Brain pericyte (primary cell): Measurements from ENCODE around the gene TYW1B.
"Not testable (repeated sequence)": the region's sequence is repeated elsewhere in the genome, so short reads cannot be mapped to it uniquely, and the experiment has no call there.

Source experiments
- DNase-seq: peaks from one replicate; pipeline ENCODE4 v3.0.0-alpha.2; 2012; ENCODE audit warnings: low read depth, low spot score

TYW1B gene

DNA sequence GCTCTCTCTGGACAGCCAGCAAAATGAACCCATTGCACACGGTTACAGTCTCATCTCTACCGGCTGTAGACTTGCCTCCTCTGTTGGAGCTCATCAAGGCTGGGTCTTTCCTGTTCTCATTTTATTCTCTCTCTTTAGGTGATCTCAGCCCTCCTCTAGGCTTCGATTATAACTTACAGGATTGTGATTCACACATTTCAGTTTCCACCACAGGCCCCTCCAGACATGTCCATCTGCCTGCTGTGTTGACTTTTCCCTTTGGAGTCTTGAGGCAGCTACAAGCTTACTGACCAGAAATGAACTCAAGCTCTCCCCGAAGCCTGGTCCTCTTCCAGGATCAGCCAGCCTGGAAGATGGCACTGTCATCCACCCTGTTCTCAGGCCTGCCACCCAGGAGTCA lies 268.5 kb downstream of the TYW1B start:
- DNase-seq, result not testable (repeated sequence)

DNA sequence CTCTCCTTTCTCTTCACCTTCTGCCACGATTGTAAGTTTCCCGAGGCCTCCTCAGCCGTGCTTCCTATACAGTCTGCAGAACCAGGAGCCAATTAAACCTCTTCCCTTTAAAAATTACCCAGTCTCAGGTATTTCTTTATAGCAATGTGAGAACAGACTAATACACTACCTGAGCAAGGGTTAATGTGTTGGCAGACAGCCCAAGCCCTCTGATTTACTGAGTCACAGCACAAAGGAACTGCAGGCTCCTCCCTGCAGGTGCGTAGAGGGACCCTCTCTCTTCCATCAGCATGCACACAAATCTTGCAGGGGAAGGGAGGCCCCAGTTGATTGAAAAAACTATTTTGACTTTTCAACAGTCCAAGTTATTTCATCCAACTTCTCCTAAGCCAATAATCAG lies 271.3 kb downstream of the TYW1B start:
- DNase-seq, result not testable (repeated sequence)

DNA sequence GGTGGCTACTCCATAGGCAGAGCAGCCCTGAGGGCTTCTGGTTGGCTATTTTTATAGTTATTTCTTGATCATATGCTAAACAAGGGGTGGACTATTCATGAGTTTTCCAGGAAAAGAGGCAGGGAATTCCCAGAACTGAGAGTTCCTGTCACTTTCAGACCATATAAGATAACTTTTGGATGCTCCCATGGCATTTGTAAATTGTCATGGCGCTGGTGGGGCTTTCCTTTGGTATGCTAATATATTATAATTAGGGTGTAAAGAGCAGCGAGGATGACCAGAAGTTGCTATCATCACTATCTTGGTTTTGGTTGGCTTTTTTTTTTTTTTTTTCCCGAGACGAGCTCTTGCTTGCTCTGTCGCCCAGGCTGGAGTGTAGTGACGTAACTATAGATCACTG lies 272.8 kb downstream of the TYW1B start:
- not testable (repeated sequence) for DNase-seq

DNA sequence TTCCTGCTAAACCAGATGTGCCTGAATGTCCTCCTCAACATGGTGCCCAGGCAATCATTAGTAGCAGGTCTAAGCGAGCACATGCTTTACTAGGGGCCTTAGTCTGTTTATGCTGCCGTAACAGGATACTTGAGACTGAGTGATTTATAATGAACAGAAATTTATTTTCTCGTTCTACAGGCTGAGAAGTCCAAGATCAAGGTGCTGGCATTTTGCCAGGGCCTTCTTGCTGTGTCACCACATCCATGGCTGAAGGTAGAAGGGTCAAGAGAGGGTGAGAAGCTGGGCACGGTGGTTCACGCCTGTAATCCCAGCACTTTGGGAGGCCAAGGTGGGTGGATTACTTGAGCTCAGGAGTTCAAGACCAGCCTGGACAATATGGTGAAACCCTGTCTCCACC lies 273.6 kb downstream of the TYW1B start:
- not testable (repeated sequence) for DNase-seq

DNA sequence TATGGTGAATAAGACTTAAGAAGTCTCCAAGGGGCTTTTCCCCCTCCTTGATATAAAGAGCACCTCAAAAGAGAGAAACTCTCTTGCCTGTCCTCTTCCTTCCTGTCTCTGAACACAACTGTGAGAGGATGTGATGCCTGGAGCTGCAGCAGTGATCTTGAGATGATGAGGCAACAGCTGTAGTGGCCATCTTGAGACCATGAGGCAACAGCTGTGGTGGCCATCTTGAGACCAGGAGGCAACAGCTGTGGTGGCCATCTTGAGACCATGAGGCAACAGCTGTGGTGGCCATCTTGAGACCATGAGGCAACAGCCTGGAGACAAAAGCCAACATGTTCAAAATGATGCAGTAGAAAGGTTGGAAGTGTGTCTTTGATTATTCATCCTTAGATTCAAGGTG lies 277.5 kb downstream of the TYW1B start:
- DNase-seq, result peak; percentile 3

DNA sequence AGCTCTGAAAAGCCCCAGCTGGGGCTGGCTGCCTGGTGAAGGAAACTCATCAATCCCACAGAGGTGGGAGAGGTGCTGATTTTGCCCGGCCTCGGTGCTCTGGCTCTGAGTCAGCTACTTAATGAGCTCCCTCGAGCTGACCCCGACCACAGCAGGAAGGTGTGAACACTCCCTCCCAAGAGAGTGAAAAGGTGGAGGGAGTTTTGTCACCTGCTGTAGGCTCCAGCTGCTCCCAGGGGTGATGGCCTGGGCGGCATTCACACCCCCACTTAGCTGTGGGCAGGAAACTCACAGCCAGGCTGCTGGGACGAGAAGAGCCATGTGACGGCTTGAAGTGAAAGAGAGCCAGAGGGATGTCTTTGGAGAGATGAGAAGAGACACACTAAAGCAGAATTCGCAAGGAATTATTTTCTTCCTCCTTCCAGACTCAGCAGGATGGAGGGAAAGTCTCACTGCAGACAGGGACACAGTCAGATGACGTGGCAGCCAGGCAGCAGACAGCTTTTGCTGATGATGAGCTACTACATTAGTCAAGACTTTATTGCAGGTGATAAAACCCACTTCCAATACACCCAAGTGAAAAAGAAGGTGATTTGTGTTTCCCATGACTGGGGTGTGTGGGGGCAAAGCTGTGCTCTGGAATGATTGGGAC lies 281.3 kb downstream of the TYW1B start:
- DNase-seq, result not testable (repeated sequence)

DNA sequence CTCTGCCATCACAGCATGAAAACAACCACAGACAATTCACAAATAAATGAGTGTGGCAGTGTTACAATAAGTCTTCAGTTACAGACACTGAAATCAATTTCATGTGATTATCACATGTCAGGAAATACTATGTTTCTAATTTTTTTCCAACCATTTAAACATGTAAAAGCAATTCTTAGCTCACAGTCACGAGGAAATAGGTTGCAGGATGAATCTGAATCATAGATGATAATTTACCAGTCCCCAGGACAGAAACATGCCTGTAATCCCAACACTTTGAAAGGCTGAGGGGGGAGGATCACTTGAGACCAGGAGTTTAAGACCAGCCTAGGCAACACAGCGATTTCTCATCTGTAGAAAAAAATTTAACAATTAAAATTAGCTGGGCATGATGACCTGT lies 283.5 kb downstream of the TYW1B start:
- DNase-seq, result not testable (repeated sequence)

DNA sequence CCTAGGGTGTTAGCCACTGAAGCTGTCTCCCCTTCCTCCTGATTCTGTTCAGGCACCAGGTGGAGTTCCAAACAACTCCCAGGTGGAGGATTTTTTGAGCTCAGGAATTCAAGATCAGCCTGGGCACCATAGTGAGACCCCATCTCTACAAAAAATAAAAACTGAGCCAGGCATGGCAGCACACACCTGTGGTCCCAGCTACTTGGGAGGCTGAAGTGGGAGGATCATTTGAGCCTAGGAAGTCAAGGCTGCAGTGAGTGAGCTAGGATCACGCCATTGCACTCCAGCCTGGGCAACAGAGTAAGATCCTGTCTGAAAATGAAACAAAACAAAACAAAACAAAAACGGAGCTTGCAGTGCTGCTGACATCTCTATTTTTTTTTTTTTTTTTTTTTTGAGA lies 287.1 kb downstream of the TYW1B start:
- no peak for DNase-seq

DNA sequence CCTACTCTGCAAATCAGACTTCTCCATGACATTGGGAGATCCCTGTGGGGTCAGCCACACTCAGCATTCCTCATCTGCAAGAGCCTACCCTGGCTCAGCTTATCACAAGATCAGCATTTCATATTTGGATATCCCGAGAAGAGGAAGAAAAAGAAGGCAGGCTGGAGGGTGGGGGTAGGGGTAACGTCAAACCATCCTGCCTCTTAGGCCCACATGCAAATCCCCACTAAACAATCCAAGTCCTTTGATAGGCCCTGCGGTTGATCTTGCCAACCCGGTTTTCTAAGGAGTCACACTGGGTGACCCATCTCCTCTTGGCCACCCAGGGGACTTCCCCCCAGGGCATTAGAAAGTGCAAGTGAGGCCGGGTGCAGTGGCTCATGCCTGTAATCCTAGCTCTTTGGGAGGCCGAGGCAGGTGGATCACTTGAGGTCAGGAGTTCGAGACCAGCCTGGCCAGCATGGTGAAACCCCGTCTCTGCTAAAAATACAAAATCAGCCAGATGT lies 287.8 kb downstream of the TYW1B start:
- DNase-seq, result no peak

DNA sequence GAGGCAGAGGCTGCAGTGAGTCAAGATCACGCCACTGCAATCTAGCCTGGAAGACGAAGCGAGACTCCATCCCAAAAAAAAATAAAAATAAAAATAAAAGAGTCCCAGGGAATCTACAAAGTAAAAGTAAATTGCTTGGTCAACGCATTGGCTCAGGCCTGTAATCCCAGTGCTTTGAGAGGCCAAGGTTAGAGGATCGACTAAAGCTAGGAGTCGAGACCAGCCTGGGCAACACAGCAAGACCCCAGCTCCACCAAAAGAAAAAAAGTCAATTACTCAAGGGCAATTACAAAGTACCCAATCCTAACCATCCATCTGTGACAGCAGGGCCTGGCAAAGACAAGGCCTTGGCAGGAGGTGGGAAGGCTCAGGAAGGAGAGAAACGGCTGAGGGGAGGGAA lies 288.3 kb downstream of the TYW1B start:
- no peak for DNase-seq

DNA sequence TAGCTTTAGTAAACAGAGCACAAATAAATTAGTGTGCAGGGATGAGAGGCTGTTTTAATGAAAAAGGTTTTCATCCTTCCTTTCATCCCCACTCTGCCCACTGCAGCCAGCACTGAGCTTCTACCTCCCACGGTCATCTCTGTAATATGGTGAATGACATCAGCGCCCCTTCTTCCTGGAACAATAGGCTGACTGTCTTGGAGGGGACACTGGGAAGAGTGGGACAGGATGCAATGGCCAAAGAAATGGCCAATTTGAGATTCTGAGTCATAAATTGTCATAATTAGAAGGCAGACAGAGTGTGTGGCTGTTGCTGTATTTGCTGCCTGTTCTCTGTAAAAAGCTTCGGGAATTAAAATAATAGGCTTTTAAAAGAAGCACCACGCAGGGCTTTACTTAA lies 289.1 kb downstream of the TYW1B start:
- no peak for DNase-seq

DNA sequence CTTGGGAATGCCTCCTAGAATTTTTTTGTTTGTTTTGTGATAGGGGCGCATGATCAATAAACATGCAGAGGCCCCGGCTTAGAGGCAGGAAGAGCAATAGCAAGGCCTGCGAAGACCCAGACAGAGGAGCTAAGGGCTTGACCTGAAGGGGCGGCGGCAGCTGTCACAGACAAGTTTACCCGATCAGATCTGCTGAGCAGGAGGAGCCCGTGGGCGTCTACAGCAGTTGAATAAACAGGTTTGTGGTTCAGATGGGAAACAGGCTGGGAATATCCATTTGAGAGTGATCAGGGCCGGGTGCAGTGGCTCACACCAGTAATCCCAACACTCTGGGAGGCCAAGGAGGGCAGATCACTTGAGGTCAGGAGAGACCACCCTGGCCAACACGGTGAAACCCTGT lies 289.9 kb downstream of the TYW1B start:
- no peak for DNase-seq

DNA sequence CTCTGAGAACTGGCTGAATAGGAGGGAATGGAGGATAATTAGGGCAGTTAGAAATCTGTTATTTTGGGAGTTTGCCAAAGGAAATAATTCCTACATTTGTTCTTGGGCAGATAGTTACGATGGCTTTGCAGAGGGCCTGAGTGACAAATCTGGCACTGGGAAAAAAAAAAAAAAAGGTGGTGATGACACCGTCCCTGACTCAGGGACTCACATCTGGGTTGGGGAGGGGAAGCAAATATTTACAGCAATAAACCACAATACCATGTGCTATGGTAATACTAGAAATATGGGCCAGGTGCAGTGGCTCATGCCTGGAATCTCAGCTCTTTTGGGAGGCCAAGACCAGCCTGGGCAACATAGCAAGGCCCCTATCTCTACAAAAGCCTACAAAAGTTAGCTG lies 292.0 kb downstream of the TYW1B start:
- not testable (repeated sequence) for DNase-seq

DNA sequence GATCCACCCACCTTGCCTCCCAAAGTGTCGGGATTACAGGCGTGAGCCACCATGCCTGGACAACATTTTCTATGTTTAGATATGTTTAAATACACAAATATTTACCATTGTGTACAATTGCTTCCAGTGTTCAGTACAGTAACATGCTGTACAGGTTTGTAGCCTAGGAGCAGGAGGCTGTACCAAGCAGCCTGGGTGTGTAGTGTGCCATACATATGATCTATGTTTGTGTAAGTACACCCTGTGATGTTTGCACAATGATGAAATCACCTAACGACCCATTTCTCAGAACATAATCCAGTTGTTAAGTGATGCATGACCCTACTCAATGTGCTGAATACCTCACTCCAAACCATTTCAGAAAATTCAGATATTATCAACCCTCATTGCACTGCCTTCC lies 297.0 kb downstream of the TYW1B start:
- not testable (repeated sequence) for DNase-seq
